Measurements from ENCODE around the gene DCAF11.

Gene DCAF11

GRCh38 chr14:24132976-24133375 is 18.4 kb downstream of the DCAF11 start:
- H3K79me2 ChIP-seq (ENCODE audit: insufficient read depth, low read length): no peaks in the 10 kb centered on the region
- H3K36me3 ChIP-seq (ENCODE audit: low read length): no peaks in the 10 kb centered on the region
- no peak overlapping the region for H3K4me2 ChIP-seq (ENCODE audit: low read depth, low read length, poor library complexity, severe bottlenecking)
- H2AFZ ChIP-seq (ENCODE audit: low read depth, low read length, severe bottlenecking): no peak overlapping the region
- H4K20me1 ChIP-seq (ENCODE audit: low read depth, low read length): no peaks in the 10 kb centered on the region
- no peaks in the 10 kb centered on the region for H3K9me2 ChIP-seq (replicated peaks; ENCODE audit: insufficient read depth, low read length)
- no peak overlapping the region for H3K4me3 ChIP-seq (ENCODE audit: insufficient read depth, low read length, poor library complexity, severe bottlenecking)
- H3K9me3 ChIP-seq (ENCODE audit: insufficient read depth, low read length): no peaks in the 10 kb centered on the region
- peaks cover 17% of the 10 kb centered on the region for H3F3A ChIP-seq (ENCODE audit: insufficient read depth)
- no peak overlapping the region for H3K9ac ChIP-seq (ENCODE audit: low read length)
- H3K27me3 ChIP-seq (ENCODE audit: low read length): no peaks in the 10 kb centered on the region
- no peak overlapping the region for H3K27ac ChIP-seq (ENCODE audit: low read depth, low read length)
- TF ChIP-seq, protein P1, sequence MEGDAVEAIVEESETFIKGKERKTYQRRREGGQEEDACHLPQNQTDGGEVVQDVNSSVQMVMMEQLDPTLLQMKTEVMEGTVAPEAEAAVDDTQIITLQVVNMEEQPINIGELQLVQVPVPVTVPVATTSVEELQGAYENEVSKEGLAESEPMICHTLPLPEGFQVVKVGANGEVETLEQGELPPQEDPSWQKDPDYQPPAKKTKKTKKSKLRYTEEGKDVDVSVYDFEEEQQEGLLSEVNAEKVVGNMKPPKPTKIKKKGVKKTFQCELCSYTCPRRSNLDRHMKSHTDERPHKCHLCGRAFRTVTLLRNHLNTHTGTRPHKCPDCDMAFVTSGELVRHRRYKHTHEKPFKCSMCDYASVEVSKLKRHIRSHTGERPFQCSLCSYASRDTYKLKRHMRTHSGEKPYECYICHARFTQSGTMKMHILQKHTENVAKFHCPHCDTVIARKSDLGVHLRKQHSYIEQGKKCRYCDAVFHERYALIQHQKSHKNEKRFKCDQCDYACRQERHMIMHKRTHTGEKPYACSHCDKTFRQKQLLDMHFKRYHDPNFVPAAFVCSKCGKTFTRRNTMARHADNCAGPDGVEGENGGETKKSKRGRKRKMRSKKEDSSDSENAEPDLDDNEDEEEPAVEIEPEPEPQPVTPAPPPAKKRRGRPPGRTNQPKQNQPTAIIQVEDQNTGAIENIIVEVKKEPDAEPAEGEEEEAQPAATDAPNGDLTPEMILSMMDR (IDR thresholded peaks at IDR 0.05; ENCODE audit: insufficient read depth, low read length, poor library complexity, severe bottlenecking): no peak
- TF ChIP-seq EZH2phosphoT487 (conservative IDR thresholded peaks at IDR 0.05; ENCODE audit: low read length): no peak

- TF ChIP-seq, protein P1 (IDR thresholded peaks at IDR 0.05; ENCODE audit: insufficient read depth, low read length, poor library complexity, severe bottlenecking): no peak
- TF ChIP-seq EZH2phosphoT487 (conservative IDR thresholded peaks at IDR 0.05; ENCODE audit: low read length): no peak
- Histone ChIP-seq H3K36me3 (ENCODE audit: low read length) (no peaks in the 10 kb centered on the region), H3K27ac (ENCODE audit: low read depth, low read length) (no peak overlapping the region), H3K9me2 (replicated peaks; ENCODE audit: insufficient read depth, low read length) (no peaks in the 10 kb centered on the region), H4K20me1 (ENCODE audit: low read depth, low read length) (no peaks in the 10 kb centered on the region), H3K79me2 (ENCODE audit: insufficient read depth, low read length) (no peaks in the 10 kb centered on the region), H3K4me3 (ENCODE audit: insufficient read depth, low read length, poor library complexity, severe bottlenecking) (no peak overlapping the region), H3K9me3 (ENCODE audit: insufficient read depth, low read length) (no peaks in the 10 kb centered on the region), H2AFZ (ENCODE audit: low read depth, low read length, severe bottlenecking) (no peak overlapping the region), H3K4me2 (ENCODE audit: low read depth, low read length, poor library complexity, severe bottlenecking) (no peak overlapping the region), H3F3A (ENCODE audit: insufficient read depth) (peaks cover 23% of the 10 kb centered on the region), H3K27me3 (ENCODE audit: low read length) (no peaks in the 10 kb centered on the region), H3K9ac (ENCODE audit: low read length) (no peak overlapping the region)
Observed at GRCh38 chr14:24133735-24134134, 19.2 kb downstream of the DCAF11 start.

DNA sequence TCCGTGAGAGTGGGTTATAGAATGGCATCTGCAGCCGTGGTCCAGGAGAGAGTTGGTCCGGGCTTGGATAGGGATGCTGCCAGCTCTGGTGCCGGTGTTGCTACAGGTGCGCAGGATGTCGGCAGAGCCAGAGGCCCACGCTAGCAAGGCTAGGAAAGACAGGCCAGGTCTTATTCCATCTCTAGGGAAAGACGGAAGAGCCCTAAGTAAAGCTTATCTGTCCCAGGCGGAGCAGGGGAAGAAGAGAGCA is 20.9 kb downstream of the DCAF11 start:
- peak overlapping the region; percentile 85 for H3K4me3 ChIP-seq (ENCODE audit: insufficient read depth, low read length, poor library complexity, severe bottlenecking)
- no peaks in the 10 kb centered on the region for H3K36me3 ChIP-seq (ENCODE audit: low read length)
- peaks cover 15% of the 10 kb centered on the region for H3K79me2 ChIP-seq (ENCODE audit: insufficient read depth, low read length)
- no peaks in the 10 kb centered on the region for H3K9me3 ChIP-seq (ENCODE audit: insufficient read depth, low read length)
- peak overlapping the region; percentile 74 for H2AFZ ChIP-seq (ENCODE audit: low read depth, low read length, severe bottlenecking)
- H4K20me1 ChIP-seq (ENCODE audit: low read depth, low read length): no peaks in the 10 kb centered on the region
- no peaks in the 10 kb centered on the region for H3K27me3 ChIP-seq (ENCODE audit: low read length)
- peaks cover 35% of the 10 kb centered on the region for H3F3A ChIP-seq (ENCODE audit: insufficient read depth)
- H3K27ac ChIP-seq (ENCODE audit: low read depth, low read length): peak overlapping the region; percentile 44
- no peaks in the 10 kb centered on the region for H3K9me2 ChIP-seq (replicated peaks; ENCODE audit: insufficient read depth, low read length)
- TF ChIP-seq, protein P1 (IDR thresholded peaks at IDR 0.05; ENCODE audit: insufficient read depth, low read length, poor library complexity, severe bottlenecking): no peak
- TF ChIP-seq EZH2phosphoT487 (conservative IDR thresholded peaks at IDR 0.05; ENCODE audit: low read length): no peak
- peak overlapping the region; percentile 79 for H3K4me2 ChIP-seq (ENCODE audit: low read depth, low read length, poor library complexity, severe bottlenecking)
- H3K9ac ChIP-seq (ENCODE audit: low read length): peak overlapping the region; percentile 89
